ENCODE data around the gene NCKAP5. TPM values are rescaled to one million over a fixed set of nuclear protein-coding genes. Genes with fewer than 3 reads are reported as not detected.

NCKAP5 gene
- polyA plus RNA-seq, 4 donors: 3.1 to 8.4 (median 7.2) TPM

GRCh38 chr2:132979339-132980093 is 588.7 kb downstream of the NCKAP5 start:
- no peak for DNase-seq (ENCODE audit: low read depth in 4 of 4, low spot score in 3 of 4)

GRCh38 chr2:132978840-132979239 is 589.4 kb downstream of the NCKAP5 start:
- DNase-seq (ENCODE audit: low read depth in 4 of 4, low spot score in 3 of 4): no peak

DNA sequence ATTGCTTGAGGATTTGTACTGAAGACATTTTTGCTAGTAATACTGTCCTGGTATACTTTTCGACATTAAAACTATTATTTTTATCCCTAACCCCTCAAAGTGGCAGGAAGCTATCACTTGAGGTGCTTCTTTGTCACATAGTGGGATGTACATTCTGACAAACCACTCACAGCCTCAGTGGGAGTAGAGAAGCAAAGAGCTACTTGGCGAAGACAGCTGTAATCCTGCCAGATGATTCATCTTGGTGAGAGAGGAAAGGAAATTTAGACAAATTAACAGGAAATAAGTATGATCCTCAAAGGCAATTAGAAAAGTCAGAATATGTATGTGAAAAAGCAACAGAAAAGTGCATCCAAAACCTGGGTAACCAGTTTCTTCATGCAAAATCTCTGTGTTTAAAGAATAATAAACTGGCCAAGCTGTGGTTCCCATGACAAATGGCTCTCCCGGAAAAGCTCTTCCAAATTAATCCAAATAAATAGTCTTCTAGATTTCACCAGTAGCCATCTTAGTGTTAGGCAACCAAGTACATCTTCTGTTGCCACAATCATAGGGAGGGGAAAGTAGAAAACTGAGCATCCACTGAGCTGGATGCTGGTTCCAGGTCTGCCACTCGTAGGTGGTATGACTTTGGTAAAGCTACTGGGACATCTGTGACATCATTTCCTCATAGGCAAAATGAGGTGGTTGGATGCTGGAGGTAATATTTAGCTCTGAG is 590.3 kb downstream of the NCKAP5 start:
- DNase-seq (ENCODE audit: low read depth in 4 of 4, low spot score in 3 of 4): no peak

GRCh38 chr2:132975193-132976105 is 592.8 kb downstream of the NCKAP5 start:
- no peak for DNase-seq (ENCODE audit: low read depth in 4 of 4, low spot score in 3 of 4)

DNA sequence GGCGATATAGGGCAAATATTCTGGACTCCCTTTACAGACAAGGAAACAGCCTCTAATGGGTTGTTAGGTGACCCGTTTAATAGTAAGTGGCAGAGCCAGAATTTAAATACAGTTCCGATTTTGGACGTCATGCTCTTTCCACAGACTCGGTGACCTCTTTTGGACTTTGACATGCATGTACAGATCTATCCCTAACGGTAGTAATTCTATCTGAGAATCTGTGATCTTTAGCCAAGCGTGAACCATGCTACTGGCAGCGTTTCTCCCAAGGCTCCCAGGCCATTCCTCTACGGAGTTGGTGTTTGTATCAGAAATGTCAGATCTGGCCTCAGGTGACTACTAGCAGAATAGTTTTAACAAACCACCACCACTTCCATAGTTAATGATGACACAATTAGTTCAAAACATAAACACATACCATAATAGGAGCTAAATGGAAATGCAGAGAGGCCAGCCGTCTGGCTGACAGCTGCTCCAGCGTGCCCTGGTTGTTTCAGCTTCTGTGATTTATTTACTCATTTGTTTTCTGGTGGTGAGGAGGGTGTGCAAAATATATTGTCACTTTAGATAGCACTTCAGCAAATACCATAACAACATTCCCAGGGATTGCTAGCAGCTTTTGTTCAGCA is 593.7 kb downstream of the NCKAP5 start:
- DNase-seq (ENCODE audit: low read depth in 4 of 4, low spot score in 3 of 4): no peak

GRCh38 chr2:132971310-132972061 is 596.8 kb downstream of the NCKAP5 start:
- DNase-seq (ENCODE audit: low read depth in 4 of 4, low spot score in 3 of 4): no peak

DNA sequence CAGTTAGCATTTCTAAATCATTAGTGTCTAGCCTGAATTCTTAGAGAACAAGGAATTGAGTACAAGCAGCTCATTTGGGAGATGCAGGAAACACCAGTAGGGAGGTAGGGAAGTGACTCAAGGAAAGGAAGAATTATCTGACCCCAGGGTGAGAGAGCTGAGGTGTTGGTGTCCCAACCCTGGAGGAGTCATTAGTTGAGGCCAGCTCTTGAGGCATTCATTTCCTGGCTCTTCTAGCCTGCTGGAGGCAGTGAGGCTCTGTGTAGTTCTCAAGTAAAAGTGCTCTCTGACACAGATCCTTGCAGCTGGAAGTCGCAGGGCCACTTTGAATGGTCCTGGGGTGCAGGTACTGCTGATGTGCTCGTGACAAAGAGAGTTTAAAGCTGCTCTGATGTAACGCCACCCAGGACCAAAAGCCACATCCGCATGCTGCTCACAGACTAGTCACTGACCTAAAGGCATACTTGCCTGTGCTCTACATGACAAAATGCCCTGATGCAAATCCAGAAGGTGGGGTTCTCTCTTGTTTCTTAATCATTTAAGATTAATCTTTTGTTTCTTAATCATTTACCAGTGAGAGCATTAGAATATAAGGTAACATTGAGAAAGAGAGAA is 598.8 kb downstream of the NCKAP5 start:
- no peak for DNase-seq (ENCODE audit: low read depth in 4 of 4, low spot score in 3 of 4)

- no peak for DNase-seq (ENCODE audit: low read depth in 4 of 4, low spot score in 3 of 4)
Observed at GRCh38 chr2:132965460-132965859, 602.8 kb downstream of the NCKAP5 start.

DNA sequence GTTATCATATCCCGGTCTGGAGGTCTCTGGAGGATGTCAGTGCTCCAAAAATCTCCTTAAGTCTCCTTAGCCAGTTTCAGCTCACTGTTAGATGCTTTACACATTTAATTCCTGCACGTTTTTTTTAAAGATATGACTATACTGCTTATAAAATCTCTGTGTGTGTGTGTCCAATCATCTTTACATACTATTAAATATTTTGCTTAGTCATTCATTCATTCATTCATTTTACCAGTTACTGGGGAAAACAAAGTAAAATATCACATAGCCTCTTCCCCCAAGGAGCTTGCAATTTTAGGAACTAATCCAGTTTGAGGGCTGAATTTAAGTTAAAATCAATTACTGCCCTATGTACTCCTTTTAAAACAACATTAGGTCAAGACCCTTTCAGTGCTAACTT is 605.1 kb downstream of the NCKAP5 start:
- DNase-seq (ENCODE audit: low read depth in 4 of 4, low spot score in 3 of 4): no peak

DNA sequence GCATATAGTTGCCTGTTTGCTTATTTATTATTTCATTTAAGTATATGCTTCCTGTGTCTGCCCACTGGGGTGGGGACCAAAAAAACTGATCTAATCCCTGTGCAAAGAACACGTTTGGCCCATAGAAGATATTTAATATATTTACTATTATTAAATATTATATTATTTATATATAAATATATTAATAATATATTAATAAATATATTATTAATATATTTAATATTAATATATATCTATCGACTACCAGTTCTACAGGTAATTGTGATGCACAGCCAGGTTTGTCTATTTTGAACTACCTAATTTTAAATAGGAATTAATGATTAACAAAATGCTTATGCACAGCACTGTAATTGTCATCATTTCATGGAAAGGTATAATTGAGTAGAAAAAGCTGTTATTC is 609.4 kb downstream of the NCKAP5 start:
- DNase-seq (ENCODE audit: low read depth in 4 of 4, low spot score in 3 of 4): no peak

DNA sequence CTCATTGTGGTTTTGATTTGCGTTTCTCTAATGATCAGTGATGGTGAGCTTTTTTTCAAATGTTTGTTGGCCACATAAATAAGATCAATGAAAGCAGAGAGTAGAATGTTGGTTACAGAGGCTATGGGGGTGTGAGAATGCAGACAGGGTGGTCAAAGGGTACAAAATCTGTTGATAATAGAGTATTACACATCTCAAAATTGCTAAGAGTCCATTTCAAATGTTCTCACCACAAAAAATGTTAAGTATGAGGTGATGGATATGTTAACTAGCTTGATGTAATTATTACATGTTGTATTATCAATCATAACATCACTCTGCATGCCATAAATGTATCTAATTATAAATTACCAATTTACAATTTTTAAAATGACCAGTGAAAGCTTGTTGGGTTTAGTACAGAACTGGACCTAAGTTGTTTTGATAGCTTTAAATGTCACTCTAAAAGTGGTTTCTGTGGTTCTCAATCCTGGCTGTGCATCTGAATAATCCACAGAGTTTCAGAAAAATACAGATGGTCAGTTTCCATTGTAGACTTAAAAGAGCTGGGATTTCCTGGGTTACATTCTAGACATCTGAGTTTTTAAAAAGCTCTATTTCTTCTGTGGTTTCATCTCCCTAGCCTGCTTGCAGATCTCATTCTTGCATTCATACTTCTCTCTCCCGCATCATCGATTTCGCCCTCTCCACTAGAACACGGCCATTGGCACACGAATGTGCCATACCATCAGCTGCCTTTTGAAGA is 612.2 kb downstream of the NCKAP5 start:
- DNase-seq (ENCODE audit: low read depth in 4 of 4, low spot score in 3 of 4): no peak

DNA sequence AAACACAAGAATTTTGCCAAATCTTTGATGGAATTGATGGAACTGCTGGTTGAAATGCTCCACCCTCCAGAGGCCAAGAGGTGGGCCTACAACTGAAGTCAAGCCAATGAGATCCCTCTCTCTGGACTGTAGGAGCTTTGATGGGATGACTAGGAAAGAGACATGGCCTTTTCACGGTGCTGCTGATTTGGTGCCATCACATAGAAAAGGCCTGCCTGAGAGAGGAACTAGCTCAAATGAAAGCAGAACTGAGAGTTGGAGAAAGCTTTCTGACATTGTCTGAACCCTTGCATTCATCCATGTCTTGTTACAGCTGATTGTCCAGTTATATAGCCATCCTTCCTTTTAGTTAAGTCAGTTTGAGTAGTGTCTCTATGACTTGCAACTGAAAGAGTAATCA is 614.5 kb downstream of the NCKAP5 start:
- no peak for DNase-seq (ENCODE audit: low read depth in 4 of 4, low spot score in 3 of 4)

- no peak for DNase-seq (ENCODE audit: low read depth in 4 of 4, low spot score in 3 of 4)
Observed at GRCh38 chr2:132951008-132951714, 617.1 kb downstream of the NCKAP5 start.

GRCh38 chr2:132949108-132949507 is 619.2 kb downstream of the NCKAP5 start:
- DNase-seq (ENCODE audit: low read depth in 4 of 4, low spot score in 3 of 4): no peak

GRCh38 chr2:132948211-132948610 is 620.1 kb downstream of the NCKAP5 start:
- no peak for DNase-seq (ENCODE audit: low read depth in 4 of 4, low spot score in 3 of 4)

- DNase-seq (ENCODE audit: low read depth in 4 of 4, low spot score in 3 of 4): no peak
Observed at GRCh38 chr2:132943829-132944228, 624.4 kb downstream of the NCKAP5 start.

GRCh38 chr2:132941296-132942020 is 626.8 kb downstream of the NCKAP5 start:
- no peak for DNase-seq (ENCODE audit: low read depth in 4 of 4, low spot score in 3 of 4)

DNA sequence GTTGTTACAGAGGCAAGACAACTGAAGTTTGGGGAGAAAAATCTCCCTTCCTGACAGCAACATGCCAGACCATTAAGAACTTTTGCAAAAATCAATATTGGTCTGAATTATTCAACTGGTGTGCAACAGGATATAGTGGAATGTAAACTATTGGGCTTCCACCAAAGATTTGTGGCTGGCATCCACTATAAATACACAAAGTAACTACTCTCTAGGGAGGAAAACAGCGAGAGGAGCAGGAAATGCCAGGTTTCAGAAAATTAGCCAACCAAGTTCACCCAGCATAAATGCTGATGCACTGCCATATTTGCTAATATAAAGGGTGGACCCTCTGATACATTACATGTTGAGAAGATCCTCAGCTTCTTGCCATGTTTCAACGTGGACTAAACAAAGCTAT is 630.6 kb downstream of the NCKAP5 start:
- DNase-seq (ENCODE audit: low read depth in 4 of 4, low spot score in 3 of 4): no peak
